Ureter (tissue), 1 donor: Measurements from ENCODE around the gene NFAT5. TPM values are rescaled to one million over a fixed set of nuclear protein-coding genes. Genes with fewer than 3 reads are reported as not detected.
A peak's percentile ranks its signal among the peaks of the same experiment; 100 is the strongest.

Source experiments
- DNase-seq: peaks from one replicate; pipeline ENCODE4 v3.0.0-alpha.2; 2020; ENCODE audit warnings: low spot score
- total RNA-seq: library from RNA; stranded (reverse); gene quantifications from one replicate; pipeline ENCODE4 v1.2.4, GENCODE V29; 2023
- donor health status: DM: yes; HTN: yes; CAD: no.

The NFAT5 gene
- total RNA-seq, 1 donor from 2014 or later, result 117 TPM

DNA sequence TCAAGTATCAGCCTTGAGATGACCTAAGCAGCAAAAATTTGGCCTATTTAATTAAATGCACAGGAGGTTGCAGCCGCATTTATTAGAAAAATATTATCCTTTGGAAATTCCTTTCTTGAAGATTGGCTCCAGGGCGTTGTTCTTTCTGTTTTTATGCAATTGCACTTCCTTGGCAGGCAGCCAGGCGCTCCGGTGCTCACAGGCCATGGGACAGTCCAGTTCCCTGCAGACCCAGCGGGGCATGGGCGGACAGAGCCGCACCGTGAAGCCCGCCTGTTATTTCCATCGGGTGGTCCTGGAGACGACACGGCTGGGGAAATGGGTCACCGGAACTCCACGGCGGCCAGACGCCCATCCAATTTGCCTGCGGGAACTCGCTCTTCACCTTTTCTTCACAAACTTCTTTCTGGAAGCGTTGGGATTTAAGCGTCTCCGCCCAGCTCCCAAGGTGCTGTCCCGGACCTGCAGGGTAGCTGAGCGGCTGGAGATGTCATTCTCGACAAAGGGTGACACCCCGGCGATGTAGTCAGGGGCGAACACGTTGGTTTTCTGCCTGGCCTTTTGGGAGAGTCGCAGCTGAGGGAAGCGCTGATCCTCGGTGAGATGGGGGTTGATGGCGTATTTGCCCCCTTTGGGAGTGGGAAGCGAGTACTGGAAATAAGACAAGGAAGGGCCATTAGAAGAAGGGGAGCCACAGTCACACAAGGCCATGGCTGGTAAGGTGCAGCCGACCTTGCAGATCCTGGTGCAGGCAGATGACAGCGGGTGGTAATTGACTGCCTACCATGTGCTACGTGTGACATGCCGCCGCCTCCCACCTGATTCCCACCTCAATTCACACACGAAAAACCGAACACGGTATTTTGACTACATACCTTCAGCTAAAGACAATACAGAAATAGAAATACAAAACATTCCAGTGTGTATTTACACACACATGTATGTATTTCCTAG lies 176.5 kb downstream of the NFAT5 start:
- peak; percentile 87 for DNase-seq

DNA sequence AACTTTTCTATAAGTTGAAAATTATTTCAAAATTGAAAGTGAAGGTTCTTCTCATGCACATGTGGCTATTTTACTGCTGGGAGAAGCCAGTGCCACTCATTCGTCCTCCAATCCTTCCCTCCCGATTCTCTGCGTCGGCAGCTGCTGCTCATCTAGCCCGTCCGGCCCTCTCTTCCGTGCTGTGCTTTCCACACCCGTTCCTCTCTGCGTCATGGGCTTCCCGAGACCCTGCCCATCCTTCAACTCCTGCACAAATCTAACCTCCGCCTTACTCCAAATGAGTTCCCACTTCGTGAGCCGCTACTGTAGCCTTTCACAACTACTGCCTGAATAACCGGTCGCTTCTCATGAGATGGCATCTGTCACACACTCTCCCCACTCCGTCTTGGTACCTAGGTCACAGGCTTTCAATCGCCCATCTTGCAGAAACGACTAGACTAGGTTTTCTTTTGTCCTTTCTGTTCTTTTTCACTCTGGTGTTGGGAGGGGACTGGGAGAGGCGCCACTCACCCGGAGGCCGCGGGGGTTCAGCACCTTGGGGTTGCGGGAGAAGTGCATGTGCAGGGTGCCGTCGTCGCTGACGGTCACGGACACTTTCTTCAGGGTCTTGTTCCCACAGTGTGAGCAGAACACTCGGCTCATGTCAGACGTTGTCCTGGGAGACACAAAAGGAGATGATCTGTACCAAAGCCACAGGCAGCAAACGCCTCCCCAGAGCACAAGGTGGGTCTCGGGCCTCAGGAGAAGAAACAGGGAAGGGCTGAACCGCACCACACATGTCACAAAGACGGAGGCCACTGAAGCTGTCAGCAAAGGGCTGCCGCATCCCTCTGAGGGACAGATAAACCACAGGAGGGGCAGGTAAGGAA lies 178.8 kb downstream of the NFAT5 start:
- no peak for DNase-seq

GRCh38 chr16:69745232-69745612 lies 179.5 kb downstream of the NFAT5 start:
- DNase-seq, result no peak

DNA sequence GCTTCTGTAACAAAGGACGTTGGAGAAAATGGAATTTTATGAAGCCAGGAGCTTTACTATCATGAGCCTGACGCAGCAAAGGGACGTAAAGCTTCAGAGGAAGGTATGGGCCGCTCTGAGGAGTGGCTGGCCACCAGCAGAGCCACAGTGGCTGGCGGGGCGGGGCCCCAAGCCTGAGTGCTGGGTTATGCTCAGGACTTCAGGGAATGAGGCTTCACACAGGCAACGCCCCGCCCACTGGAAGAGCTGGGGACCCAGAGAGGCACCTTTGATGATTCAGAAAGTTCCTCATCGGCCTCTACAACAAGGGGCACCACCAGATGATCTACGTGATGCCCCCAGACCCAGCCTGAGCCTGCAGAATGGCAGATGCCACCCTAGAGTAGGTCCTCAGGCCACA lies 180.2 kb downstream of the NFAT5 start:
- DNase-seq, result no peak

GRCh38 chr16:69747115-69747514 lies 181.3 kb downstream of the NFAT5 start:
- no peak for DNase-seq

DNA sequence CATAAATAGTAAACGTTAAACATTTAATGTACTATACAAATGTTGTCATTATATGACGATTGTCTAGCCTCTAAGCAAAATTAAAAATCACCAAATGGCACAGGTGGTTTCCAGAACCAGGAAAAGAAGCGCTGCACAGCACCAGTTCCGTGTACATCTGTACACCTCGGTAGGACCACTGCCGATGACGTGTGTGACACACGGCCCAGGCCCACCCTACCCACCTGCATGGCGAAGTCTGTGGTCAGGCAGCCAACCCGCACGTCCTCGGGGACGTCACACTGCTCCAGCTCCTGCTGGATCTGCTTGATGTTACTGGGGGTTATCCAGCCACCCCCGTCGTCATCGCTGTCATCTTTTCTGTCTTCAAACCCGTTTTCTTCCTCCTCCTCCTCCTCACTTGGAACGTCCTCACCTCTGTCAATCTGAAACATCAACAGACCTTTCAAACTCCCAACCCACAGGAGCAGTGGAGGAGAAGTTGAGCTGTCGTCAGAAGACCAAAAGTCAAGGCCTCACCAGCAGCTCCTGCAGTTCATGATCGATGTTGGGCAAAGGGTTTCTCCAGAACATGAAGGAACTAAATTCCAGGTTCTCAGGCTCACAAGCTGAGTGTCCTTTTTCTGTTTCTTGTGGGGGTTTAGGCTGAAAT lies 183.1 kb downstream of the NFAT5 start:
- DNase-seq, result no peak

DNA sequence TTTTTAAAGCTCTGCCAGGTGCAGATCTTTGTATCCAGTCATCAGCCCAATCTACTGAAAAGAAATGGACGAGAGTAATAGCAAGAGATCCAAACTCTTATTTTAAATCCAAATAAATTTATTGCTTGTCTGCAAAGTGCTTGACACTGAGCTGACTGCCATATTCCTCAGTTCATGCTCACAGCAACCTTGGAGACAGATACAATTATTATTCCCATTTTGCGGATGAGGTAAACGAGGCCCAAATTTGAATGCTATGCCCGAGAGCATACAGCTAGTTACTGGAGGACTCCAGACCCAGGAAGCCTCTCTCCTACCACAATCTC lies 188.3 kb downstream of the NFAT5 start:
- no peak for DNase-seq

Other genes with a start within 250 kb of the NFAT5 start
- 15.1 TPM for gene PDF, start 235.4 kb upstream of the NFAT5 start, total RNA-seq
- 30.1 TPM for gene COG8, start 226.4 kb upstream of the NFAT5 start, total RNA-seq
- gene NIP7, start 226.2 kb upstream of the NFAT5 start, total RNA-seq, result 26.1 TPM
- gene TMED6, start 214.2 kb upstream of the NFAT5 start, total RNA-seq, result 1.5 TPM
- gene TERF2, start 180.0 kb upstream of the NFAT5 start, total RNA-seq, result 38.7 TPM
- gene CYB5B, start 141.3 kb upstream of the NFAT5 start, total RNA-seq, result 152 TPM
- gene NQO1, start 160.6 kb downstream of the NFAT5 start, total RNA-seq, result 31.3 TPM
- 60.6 TPM for gene NOB1, start 189.0 kb downstream of the NFAT5 start, total RNA-seq
- gene WWP2, start 196.4 kb downstream of the NFAT5 start, total RNA-seq, result 97.8 TPM